ENCODE measurements around the gene UBE2Q1.

UBE2Q1 gene

GRCh38 chr1:154578058-154578418 lies 19.6 kb upstream of the UBE2Q1 start:
- H3K4me3 ChIP-seq (replicated peaks; ENCODE audit: low read depth, low read length), result no peak overlapping the region
- DNase-seq (ENCODE audit: extremely low read depth, low read depth), result no peak
- TF ChIP-seq, protein P1, sequence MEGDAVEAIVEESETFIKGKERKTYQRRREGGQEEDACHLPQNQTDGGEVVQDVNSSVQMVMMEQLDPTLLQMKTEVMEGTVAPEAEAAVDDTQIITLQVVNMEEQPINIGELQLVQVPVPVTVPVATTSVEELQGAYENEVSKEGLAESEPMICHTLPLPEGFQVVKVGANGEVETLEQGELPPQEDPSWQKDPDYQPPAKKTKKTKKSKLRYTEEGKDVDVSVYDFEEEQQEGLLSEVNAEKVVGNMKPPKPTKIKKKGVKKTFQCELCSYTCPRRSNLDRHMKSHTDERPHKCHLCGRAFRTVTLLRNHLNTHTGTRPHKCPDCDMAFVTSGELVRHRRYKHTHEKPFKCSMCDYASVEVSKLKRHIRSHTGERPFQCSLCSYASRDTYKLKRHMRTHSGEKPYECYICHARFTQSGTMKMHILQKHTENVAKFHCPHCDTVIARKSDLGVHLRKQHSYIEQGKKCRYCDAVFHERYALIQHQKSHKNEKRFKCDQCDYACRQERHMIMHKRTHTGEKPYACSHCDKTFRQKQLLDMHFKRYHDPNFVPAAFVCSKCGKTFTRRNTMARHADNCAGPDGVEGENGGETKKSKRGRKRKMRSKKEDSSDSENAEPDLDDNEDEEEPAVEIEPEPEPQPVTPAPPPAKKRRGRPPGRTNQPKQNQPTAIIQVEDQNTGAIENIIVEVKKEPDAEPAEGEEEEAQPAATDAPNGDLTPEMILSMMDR (IDR thresholded peaks at IDR 0.05; ENCODE audit: low read depth, low read length, missing control alignments), result no peak

DNA sequence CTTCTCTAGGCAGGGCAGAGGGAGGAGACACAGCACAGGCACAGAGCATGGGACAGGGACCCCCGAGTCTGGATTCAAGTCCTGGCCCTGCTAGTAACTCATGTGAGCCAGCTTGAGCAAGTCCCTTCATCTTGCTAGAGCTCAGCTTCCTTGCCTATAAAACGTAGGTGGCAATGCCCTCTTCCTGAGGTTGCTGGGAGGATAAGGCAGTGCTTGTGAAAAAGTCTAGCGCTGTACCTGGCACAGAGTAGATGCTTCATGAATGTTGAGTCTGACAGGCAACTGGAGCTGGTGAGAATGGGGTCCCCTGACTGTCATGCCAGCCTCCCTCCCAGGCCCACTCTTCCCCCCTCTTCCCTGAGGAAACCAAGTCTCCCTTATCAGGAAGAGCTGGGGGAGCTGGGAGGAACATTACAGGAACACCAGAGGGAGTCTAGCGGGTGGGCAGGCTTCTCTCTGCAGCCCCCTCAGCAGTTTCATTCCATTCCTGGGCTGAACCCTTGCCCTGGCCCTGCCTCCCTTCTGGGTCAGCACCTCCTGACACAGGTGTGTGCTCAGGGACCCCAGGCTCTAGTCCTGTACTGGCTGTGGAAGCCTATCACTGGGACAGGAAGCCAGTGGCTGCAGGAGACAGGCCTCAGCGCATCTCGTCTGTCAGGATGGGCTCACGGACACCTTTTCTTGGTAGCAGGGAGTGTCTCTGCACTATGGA lies 19.0 kb upstream of the UBE2Q1 start:
- DNase-seq (ENCODE audit: extremely low read depth, low read depth), result no peak
- no peak overlapping the region for H3K4me3 ChIP-seq (replicated peaks; ENCODE audit: low read depth, low read length)
- TF ChIP-seq, protein P1 (IDR thresholded peaks at IDR 0.05; ENCODE audit: low read depth, low read length, missing control alignments), result no peak

GRCh38 chr1:154575951-154576566 lies 17.6 kb upstream of the UBE2Q1 start:
- no peak overlapping the region for H3K4me3 ChIP-seq (replicated peaks; ENCODE audit: low read depth, low read length)
- TF ChIP-seq, protein P1 (IDR thresholded peaks at IDR 0.05; ENCODE audit: low read depth, low read length, missing control alignments), result no peak
- DNase-seq (ENCODE audit: extremely low read depth, low read depth), result no peak

- DNase-seq (ENCODE audit: extremely low read depth, low read depth), result no peak
- TF ChIP-seq, protein P1 (IDR thresholded peaks at IDR 0.05; ENCODE audit: low read depth, low read length, missing control alignments), result no peak
- H3K4me3 ChIP-seq (replicated peaks; ENCODE audit: low read depth, low read length), result no peak overlapping the region
Observed at GRCh38 chr1:154575147-154575927, 16.9 kb upstream of the UBE2Q1 start.

GRCh38 chr1:154574716-154575115 lies 16.3 kb upstream of the UBE2Q1 start:
- no peak for DNase-seq (ENCODE audit: extremely low read depth, low read depth)
- TF ChIP-seq, protein P1 (IDR thresholded peaks at IDR 0.05; ENCODE audit: low read depth, low read length, missing control alignments), result no peak
- no peak overlapping the region for H3K4me3 ChIP-seq (replicated peaks; ENCODE audit: low read depth, low read length)

- TF ChIP-seq, protein P1 (IDR thresholded peaks at IDR 0.05; ENCODE audit: low read depth, low read length, missing control alignments), result no peak
- H3K4me3 ChIP-seq (replicated peaks; ENCODE audit: low read depth, low read length), result no peak overlapping the region
- no peak for DNase-seq (ENCODE audit: extremely low read depth, low read depth)
Observed at GRCh38 chr1:154573168-154573510, 14.7 kb upstream of the UBE2Q1 start.
